ENCODE results near the gene OSR1.
"Not testable (repeated sequence)": the region's sequence is repeated elsewhere in the genome, so short reads cannot be mapped to it uniquely, and the experiment has no call there.

GRCh38 chr2:19305400-19306055 lies 52.9 kb downstream of the OSR1 start:
- not testable (repeated sequence) for TF ChIP-seq CTCF, POLR2A, POLR2AphosphoS5, EP300 (IDR thresholded peaks at IDR 0.05)
